Upper lobe of left lung (tissue), 6 donors: ENCODE results near the gene DCAF8. TPM values are rescaled to one million over a fixed set of nuclear protein-coding genes. Genes with fewer than 3 reads are reported as not detected.

Experiments used
- ATAC-seq, 2 donors: fragments of 200-7000 bp; cut with Tn5 transposase; one replicate each; pipeline ENCODE4 v1.9.1; 2022; ENCODE audit warnings: mild to moderate bottlenecking in 2 of 2, moderate library complexity in 2 of 2; ENCODE audit not compliant: low FRiP score in 2 of 2
- DNase-seq, 2 donors: peaks; one replicate each; pipeline ENCODE4 v3.0.0-alpha.2; 2019 to 2020
- H3K27ac ChIP-seq, 4 donors: fragments of 200-600 bp; sonication (generic); one replicate each; pipeline ENCODE4 v1.5.1; 2016 to 2019
- H3K27me3 ChIP-seq, 4 donors: fragments of 200-600 bp; sonication (generic); one replicate each; pipeline ENCODE4 v1.5.1; 2017 to 2019
- H3K36me3 ChIP-seq, 4 donors: fragments of 200-600 bp; sonication (generic); one replicate each; pipeline ENCODE4 v1.5.1; 2016 to 2019
- H3K4me1 ChIP-seq, 4 donors: fragments of 200-600 bp; sonication (generic); one replicate each; pipeline ENCODE4 v1.5.1; 2018 to 2019
- H3K4me3 ChIP-seq, 4 donors: fragments of 200-600 bp; sonication (generic); one replicate each; pipeline ENCODE4 v1.5.1; 2017 to 2019; ENCODE audit warnings: mild to moderate bottlenecking in 2 of 4, moderate library complexity in 1 of 4
- H3K9me3 ChIP-seq, 4 donors: fragments of 200-600 bp; sonication (generic); one replicate each; pipeline ENCODE4 v1.5.1; 2018 to 2019
- EP300 ChIP-seq, 4 donors: sonication (generic); formaldehyde crosslinking; IDR thresholded peaks; one replicate each; pipeline ENCODE4 v1.5.1; 2017; ENCODE audit warnings: antibody characterized with exemption in 4 of 4, control low read depth in 2 of 4
- POLR2A ChIP-seq, 4 donors: fragments of 450-650 bp; IDR thresholded peaks; one replicate each; pipeline ENCODE4 v1.5.1; 2016 to 2017; ENCODE audit warnings: antibody characterized with exemption in 4 of 4, mild to moderate bottlenecking in 2 of 4
- POLR2AphosphoS5 ChIP-seq, 2 donors: sonication (generic); formaldehyde crosslinking; IDR thresholded peaks; one replicate each; pipeline ENCODE4 v1.5.1; 2017; ENCODE audit warnings: antibody characterized with exemption in 2 of 2
- WGBS, 2 donors: methylation state at CpG; one replicate each; pipeline ENCODE4 v1.1.5; 2017 to 2018; 5-methylcytosine and 5-hydroxymethylcytosine counted together
- total RNA-seq, 6 donors: library from RNA; depleted of rRNA in 4 of 6; stranded (reverse); fragments of >200 nt in 4 of 6; gene quantifications; one replicate each; pipeline versions ENCODE4 v1.1.0 to v1.2.1, GENCODE V29; 2016 to 2021
- TF ChIP-seq, protein P1 (sequence below), 6 experiments: fragments of 450-650 bp in 4 of 6; fragments of 200-600 bp in 2 of 6; sonication (generic) in 2 of 6; IDR thresholded peaks; one replicate each; pipeline ENCODE4 v1.5.1; 2016 to 2019; ENCODE audit warnings: antibody characterized with exemption in 6 of 6
- donor health status: DM: no; HTN: no; CAD: no; lungs with moderate emphysema.
- donor health status: DM: no; HTN: yes; CAD: no; lungs with severe emphysema.

DCAF8 gene
- total RNA-seq, 6 donors from 2014 or later: 108 to 340 (median 155) TPM

DNA sequence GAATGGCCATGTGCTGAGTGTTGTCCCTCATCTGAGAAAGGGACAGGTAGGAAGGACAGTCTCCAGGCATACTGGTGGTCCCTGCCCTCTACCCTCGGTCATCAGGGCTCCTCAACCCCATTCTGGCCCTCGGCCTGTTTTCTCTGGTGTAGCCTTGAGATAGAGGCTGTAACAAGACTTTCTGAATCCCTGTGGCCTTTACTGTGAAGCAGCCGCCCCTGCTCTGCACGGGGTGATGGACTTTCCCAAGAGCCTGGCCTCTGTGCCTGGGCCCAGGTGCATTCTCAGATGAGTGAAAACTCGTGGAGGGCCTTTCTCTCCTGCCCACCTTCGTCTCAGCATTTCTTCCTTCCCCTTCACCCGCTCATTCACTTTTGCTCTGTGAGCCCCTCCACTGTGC is 74.9 kb downstream of the DCAF8 start:
- Histone ChIP-seq H3K36me3 (no peaks in the 10 kb centered on the region), H3K4me3 (no peak overlapping the region), H3K4me1 (peaks cover 0 to 3% (median 0%) of the 10 kb centered on the region in 4 donors), H3K27me3 (no peaks in the 10 kb centered on the region), H3K9me3 (no peaks in the 10 kb centered on the region), H3K27ac (no peak overlapping the region)
- no peak for DNase-seq
- WGBS, 2 donors: 80 to 83% methylated on average over 7 of the region's 7 CpGs
- ATAC-seq: no peak
- no peak for TF ChIP-seq POLR2AphosphoS5 (IDR thresholded peaks at IDR 0.05)
- TF ChIP-seq, protein P1, sequence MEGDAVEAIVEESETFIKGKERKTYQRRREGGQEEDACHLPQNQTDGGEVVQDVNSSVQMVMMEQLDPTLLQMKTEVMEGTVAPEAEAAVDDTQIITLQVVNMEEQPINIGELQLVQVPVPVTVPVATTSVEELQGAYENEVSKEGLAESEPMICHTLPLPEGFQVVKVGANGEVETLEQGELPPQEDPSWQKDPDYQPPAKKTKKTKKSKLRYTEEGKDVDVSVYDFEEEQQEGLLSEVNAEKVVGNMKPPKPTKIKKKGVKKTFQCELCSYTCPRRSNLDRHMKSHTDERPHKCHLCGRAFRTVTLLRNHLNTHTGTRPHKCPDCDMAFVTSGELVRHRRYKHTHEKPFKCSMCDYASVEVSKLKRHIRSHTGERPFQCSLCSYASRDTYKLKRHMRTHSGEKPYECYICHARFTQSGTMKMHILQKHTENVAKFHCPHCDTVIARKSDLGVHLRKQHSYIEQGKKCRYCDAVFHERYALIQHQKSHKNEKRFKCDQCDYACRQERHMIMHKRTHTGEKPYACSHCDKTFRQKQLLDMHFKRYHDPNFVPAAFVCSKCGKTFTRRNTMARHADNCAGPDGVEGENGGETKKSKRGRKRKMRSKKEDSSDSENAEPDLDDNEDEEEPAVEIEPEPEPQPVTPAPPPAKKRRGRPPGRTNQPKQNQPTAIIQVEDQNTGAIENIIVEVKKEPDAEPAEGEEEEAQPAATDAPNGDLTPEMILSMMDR (IDR thresholded peaks at IDR 0.05): no peak
- TF ChIP-seq EP300 (IDR thresholded peaks at IDR 0.05): no peak
- no peak for TF ChIP-seq POLR2A (IDR thresholded peaks at IDR 0.05)

DNA sequence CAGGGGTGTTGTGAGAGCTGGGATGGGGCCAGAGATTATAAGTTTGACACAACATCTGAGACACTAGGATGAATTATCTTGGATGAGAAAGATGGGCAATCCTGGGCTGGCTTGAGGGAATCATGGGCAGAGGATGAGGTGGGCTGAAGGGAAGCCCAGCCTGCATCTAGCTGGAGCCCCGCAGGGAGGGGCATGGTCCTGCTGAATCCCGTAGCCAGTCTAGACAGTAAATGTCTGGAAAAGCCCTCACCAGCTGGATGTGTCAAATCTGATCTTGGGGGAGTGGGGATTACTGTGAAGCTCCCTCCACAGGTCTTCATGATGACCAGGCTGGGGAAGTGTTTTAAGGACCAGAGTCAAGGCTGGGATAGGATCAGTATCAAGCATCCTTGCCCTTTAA is 75.6 kb downstream of the DCAF8 start:
- Histone ChIP-seq H3K36me3 (no peaks in the 10 kb centered on the region), H3K4me1 (peaks cover 0 to 3% (median 0%) of the 10 kb centered on the region in 4 donors), H3K27me3 (no peaks in the 10 kb centered on the region), H3K9me3 (no peaks in the 10 kb centered on the region), H3K4me3 (no peak overlapping the region), H3K27ac (no peak overlapping the region)
- ATAC-seq (no peak), DNase-seq (no peak)
- no peak for TF ChIP-seq POLR2A (IDR thresholded peaks at IDR 0.05)
- TF ChIP-seq POLR2AphosphoS5 (IDR thresholded peaks at IDR 0.05): no peak
- TF ChIP-seq EP300 (IDR thresholded peaks at IDR 0.05): no peak
- TF ChIP-seq, protein P1 (IDR thresholded peaks at IDR 0.05): no peak
- 60 to 81% methylated on average over 2 of the region's 2 CpGs for WGBS, 2 donors

DNA sequence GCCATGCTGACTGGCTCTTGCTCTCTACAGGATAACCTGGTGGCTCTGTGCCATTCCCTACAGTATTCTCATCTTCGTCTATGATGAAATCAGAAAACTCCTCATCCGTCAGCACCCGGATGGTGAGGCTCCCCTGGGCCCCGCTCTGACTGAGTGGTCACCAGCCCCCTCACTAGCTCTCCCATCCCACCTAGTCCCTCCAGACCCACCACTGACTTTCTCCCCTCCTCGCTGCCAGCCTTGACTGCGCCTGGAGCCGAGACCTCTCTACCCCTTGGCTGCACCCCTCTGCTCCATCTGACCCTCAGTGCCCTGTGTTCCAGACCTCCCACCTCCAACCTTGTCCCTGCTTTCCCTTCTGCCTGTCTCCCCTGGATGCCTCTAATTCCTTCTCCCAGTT is 76.1 kb downstream of the DCAF8 start:
- ATAC-seq (no peak), DNase-seq (no peak)
- Histone ChIP-seq H3K9me3 (no peaks in the 10 kb centered on the region), H3K27ac (no peak overlapping the region), H3K4me3 (no peak overlapping the region), H3K27me3 (no peaks in the 10 kb centered on the region), H3K36me3 (no peaks in the 10 kb centered on the region), H3K4me1 (peaks cover 0 to 3% (median 0%) of the 10 kb centered on the region in 4 donors)
- TF ChIP-seq POLR2A (IDR thresholded peaks at IDR 0.05): no peak
- TF ChIP-seq, protein P1 (IDR thresholded peaks at IDR 0.05): no peak
- no peak for TF ChIP-seq POLR2AphosphoS5 (IDR thresholded peaks at IDR 0.05)
- no peak for TF ChIP-seq EP300 (IDR thresholded peaks at IDR 0.05)
- 88 to 96% methylated on average over 7 of the region's 7 CpGs for WGBS, 2 donors

DNA sequence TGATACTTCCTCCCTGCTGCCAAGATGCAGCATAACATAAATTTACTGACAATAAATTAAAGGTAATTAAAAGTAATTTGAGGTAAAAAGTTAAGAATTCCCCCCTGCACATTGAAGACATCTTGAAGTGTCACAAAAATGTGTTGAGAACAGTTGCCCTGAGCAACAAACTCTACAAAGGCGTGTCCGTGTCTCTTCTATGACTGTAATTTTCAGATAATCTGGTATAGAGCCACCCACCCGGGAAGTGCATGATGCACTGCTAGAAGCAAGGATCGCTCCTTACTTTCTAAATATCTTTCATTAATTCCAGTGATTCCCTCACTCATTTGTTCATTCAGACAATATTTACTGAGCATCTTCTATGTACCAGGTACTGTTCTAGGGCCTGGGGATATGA is 83.0 kb downstream of the DCAF8 start:
- 89 to 92% methylated on average over 4 of the region's 4 CpGs for WGBS, 2 donors
- no peaks in the 10 kb centered on the region for H3K36me3 ChIP-seq
- no peaks in the 10 kb centered on the region for H3K27me3 ChIP-seq
- H3K27ac ChIP-seq: no peak overlapping the region
- no peak for TF ChIP-seq POLR2AphosphoS5 (IDR thresholded peaks at IDR 0.05)
- TF ChIP-seq EP300 (IDR thresholded peaks at IDR 0.05): no peak
- no peak for TF ChIP-seq POLR2A (IDR thresholded peaks at IDR 0.05)
- TF ChIP-seq, protein P1 (IDR thresholded peaks at IDR 0.05): no peak
- no peaks in the 10 kb centered on the region for H3K4me1 ChIP-seq
- DNase-seq (no peak), ATAC-seq (peak in 1 of 2 donors; percentile 43)
- H3K4me3 ChIP-seq: no peak overlapping the region
- H3K9me3 ChIP-seq: no peaks in the 10 kb centered on the region

DNA sequence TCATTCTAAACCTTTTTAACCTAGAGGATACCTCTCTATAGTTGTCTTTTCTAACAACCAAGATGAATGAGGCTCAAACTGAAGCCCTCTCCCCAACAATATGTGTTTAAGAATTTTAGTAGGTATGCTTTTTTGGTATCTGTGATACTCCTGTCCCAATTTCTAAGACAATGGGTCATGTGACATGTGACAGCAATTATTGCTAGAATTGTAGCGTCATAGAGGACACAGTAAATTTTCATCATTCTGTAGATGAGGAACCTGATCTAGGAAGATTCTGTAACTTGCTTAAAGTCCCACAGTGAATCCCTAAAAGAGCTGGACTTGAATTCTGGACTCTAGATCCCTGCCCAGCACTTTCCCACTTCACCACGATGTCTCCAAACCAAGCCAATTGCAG is 83.6 kb downstream of the DCAF8 start:
- no peaks in the 10 kb centered on the region for H3K4me1 ChIP-seq
- H3K36me3 ChIP-seq: no peaks in the 10 kb centered on the region
- ATAC-seq (no peak), DNase-seq (no peak)
- TF ChIP-seq, protein P1 (IDR thresholded peaks at IDR 0.05): no peak
- TF ChIP-seq POLR2A (IDR thresholded peaks at IDR 0.05): no peak
- TF ChIP-seq POLR2AphosphoS5 (IDR thresholded peaks at IDR 0.05): no peak
- no peak for TF ChIP-seq EP300 (IDR thresholded peaks at IDR 0.05)
- no peak overlapping the region for H3K27ac ChIP-seq
- 83 to 95% methylated on average over 2 of the region's 2 CpGs for WGBS, 2 donors
- H3K4me3 ChIP-seq: no peak overlapping the region
- no peaks in the 10 kb centered on the region for H3K9me3 ChIP-seq
- H3K27me3 ChIP-seq: no peaks in the 10 kb centered on the region
